ENCODE measurements around the gene LFNG.

LFNG gene

DNA sequence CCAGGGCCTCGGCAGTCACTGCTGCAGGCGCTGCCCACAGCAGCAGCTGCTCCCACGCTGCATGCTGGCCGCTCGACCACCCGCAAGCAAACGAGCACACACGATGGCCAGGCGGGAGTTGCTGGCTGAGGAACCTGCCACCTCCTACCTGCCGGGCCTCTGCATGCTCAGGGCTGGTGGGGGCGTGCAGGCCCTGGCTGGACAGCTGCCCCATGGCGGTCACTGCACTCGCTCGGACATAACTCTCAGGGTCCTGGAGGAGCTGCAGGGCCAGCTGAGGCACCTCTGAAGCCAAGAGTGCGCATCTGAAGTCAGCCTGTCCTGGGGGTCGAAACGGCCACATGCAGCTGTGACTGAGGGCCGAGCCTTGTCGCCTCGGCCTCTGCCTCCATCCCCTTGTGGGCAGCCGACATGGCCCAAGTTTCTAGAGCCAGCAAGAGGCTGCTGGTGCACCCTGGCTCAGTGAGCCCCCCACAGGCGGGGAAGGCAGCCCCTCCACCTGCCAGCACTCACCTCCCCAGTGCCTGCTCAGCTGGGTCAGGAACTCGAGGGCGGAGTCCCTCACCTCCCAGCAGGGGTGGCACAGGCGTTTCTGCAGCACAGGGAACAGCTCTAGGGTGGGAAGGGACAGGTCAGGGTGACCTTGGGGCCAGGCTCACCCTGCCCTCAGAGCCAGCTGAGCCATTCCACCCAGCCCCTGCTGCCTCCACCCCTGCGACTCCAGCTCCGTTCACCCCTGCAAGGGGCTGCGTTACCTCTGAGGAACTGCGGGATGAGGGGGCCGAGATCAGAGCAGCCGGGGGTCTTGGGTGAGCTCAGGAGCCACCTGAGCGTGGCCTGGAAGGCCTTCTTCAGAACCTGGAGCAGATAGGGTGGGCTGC is 19.7 kb downstream of the LFNG start:
- H3K4me3 ChIP-seq (ENCODE audit: low read depth, low read length): no peak overlapping the region
- no peak for DNase-seq (ENCODE audit: low read depth)

DNA sequence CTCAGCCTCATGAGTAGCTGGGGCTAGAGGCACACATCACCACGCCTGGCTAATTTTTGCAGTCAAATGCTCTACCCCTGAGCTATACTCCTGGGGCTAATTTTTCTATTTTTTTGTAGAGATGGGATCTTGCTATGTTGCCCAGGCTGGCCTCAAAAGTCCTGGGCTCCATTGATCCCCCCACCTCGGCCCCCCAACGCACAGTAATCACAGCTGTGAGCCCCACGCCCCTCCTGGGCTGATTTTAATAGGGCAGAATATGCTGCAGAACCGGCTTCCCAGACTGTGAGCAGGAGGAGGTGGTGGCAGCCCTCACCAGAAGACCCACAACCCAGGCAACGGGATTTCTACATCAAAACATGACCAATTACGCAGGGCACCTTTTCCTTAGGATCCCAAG is 20.6 kb downstream of the LFNG start:
- no peak for DNase-seq (ENCODE audit: low read depth)

DNA sequence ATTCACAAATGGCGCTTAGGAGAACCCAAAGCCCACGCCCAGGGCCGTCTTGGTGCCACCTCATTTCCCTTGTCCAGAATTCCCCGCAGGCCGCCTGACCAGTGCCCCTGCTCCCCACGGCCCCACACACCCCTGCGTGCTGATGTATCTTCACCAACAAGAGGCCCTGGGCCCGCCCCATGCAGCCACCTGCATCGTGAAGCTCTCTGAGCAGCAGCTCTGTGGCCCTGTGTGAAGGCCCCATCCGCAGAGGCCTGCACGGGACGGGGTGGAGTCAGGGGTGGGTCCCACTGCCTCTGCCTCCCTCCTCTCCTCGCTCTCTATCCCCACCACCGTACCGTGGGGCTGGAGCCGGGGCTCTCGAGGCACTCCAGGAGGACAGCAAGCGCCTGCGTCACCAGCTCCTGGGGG is 21.1 kb downstream of the LFNG start:
- no peak for DNase-seq (ENCODE audit: low read depth)
- H3K4me3 ChIP-seq (ENCODE audit: low read depth, low read length): no peak overlapping the region

More for the DNA sequence above, 20.6 kb downstream of the LFNG start:
- no peak overlapping the region for H3K4me3 ChIP-seq (ENCODE audit: low read depth, low read length)

DNA sequence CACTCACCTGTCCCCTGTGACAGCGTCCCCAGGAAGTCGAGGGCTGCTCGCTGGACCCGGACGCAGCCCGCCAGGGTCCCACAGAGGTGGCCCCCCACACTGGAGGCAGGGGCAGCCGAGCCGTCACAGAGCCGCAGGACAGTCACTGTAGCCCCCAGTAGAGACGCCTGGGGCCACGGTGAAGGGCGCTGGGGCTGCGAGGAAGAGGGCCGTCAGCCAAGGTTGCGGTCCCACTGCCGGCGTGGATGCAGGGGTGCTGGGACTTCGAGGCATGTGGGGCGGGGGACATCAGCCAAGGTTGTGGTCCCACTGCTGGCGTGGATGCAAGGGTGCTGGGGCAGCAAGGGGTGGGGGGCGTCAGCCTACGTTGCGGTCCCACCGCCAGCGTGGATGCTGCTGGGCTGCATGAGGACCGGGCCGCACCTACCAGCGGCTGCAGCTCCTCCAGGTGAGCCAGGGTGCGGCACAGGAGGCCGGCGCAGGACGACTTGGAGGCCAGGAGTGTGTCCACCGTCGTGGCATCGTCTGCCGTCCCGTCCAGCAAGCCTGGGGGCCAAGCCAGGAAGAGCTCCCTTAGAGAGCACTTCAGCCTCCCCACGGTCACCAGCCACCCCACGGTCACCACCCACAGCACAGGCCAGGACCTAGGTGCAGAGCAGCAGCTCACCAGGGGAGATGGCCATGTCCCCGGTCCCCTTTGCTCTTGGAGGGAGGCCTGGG is 21.9 kb downstream of the LFNG start:
- DNase-seq (ENCODE audit: low read depth): no peak
- no peak overlapping the region for H3K4me3 ChIP-seq (ENCODE audit: low read depth, low read length)

DNA sequence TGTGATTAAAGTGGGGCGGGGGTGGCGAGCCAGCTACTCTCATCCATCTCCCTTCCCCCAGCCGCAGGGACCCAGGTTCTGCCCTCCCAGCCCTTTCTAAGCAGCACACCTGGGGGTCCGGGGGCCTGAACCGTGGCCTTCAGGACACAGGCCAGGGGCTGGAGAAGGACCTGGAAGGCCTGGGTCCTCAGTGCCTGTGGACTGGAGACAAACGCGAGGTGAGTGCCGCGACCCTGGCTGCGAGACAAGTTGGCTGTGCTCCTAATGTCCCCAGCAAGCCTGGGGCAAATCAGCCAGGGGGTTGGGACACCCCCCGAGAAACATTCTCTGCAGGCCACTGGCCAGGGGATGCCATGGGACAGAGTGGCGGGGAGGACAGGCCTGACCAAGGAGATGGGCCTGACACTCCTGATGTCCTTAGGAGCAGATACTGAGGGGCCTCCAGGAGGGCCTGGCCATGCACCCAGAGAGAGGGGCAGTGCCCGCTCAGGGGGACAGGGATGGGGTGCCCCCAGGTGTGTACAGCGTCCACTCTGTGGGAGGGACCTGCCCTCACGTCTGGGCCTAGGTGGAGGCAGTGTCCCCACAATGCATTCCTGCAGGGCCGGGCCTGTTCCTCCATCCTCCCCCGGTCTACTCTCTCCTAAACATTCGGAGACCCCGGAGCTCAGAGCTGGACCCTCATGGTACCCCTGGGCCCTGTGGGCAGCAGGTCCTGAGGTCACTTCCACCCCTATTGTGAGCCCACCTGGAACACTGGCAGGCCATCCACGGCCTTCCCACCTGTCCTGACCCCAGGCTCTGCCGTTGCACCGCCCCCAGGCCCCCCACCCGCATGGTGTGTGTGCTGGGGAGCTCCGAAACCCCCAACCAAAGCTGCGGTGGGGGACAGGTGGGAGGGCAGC is 22.7 kb downstream of the LFNG start:
- DNase-seq (ENCODE audit: low read depth): no peak
- no peak overlapping the region for H3K4me3 ChIP-seq (ENCODE audit: low read depth, low read length)

DNA sequence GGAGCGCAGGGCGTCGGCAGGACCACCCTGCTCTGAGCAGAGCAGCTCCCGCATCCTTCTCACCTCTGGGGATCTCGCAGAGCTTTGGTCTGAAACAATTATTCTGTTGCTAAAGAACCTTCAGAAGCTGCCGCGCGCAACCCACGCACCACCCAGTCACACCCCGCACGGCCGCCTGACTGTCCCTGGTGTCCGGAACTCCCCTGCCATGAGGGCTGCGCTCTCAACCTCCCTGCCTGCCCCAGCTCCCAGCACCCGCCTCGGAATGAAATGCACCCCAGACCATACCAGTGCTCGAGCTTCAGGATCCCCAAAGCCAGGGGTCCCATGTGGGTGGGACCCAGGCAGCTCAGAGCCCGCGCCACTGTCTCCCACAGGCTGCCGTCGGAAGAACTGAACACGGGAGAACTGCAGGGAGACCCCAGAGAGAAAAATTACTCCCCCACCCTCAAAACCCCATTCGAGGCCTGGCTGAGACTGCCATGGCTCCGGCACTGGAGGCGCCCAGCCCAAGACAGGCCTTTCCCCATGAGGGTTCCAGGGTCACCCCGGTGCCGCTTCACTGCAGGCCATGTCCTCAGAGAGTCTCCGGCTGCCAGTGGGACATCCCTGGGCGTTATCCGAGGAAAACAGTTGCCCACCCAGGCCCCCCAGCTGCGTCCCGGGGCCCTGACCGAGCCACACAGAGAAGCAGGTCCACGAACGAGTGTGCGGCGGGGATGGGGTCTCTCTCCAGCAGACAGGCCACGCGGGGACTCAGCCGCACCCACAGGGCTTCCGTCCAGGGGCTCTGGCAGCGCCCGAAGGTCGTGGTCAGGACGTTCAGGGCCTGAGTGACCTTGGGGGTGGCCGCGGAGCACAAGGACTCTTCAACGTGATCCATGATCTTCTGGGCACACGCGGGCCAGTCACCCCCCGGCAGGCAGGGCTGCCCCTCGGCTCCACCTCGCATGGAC is 23.6 kb downstream of the LFNG start:
- no peak overlapping the region for H3K4me3 ChIP-seq (ENCODE audit: low read depth, low read length)
- no peak for DNase-seq (ENCODE audit: low read depth)

DNA sequence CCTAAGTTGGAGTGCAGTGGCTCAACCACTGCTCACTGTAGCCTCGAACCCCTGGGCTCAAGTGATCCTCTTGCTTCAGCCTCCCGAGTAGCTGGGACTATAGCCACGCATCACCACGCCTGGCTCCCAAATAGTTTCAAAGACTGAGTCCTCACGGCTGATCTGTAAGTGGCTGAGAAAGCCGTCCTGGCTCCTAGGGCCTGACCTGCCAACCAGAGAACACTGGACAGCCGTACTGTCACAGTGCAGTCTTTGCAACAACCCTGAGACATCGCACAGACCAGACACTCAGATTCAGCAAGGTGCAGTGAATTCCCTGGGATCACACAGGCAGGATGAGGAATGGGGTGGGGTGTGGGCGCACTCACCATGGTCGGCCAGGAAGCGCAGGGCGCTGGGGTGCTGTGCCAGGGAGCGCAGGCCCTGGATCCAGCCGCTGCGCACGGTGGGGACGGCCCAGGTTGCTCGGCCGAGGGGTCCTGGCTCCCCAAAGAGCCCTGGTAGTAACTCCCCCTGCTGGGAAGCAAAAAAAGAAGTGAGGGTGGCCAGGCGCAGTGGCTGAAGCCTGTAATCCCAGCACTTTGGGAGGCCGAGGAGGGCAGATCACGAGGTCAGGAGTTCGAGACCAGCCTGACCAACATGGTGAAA is 25.1 kb downstream of the LFNG start:
- no peak for DNase-seq (ENCODE audit: low read depth)
- H3K4me3 ChIP-seq (ENCODE audit: low read depth, low read length): no peak overlapping the region

DNA sequence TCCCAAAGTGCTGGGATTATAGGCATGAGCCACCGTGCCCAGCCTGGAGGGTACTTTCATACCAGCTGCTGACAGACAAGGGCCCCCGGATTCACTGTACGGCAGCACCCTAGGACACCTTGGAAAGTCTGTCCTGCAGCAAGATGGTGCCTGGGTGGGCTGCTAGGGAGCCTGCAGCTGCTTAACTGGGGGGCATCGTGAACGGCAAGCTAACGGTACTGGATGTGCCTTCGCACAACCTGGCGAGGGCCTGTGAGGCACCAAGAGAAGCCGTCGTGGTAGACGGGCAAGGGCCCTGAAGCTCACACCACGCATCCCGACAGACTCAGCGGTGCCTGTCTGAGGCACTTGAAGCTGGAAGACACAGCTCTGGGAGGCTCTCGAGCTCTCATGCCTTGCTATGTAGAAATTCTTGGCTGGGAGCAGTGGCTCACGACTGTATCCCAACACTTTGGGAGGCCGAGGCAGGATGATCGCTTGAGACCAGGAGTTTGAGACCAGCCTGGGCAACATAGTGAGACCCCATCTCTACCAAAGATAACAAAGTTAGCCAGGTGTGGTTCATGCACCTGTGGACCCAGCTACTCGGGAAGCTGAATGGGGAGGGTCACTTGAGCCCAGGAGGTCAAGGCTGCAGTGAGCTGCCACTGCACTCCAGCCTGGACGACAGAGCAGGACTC is 26.3 kb downstream of the LFNG start:
- DNase-seq (ENCODE audit: low read depth): no peak
- no peak overlapping the region for H3K4me3 ChIP-seq (ENCODE audit: low read depth, low read length)

DNA sequence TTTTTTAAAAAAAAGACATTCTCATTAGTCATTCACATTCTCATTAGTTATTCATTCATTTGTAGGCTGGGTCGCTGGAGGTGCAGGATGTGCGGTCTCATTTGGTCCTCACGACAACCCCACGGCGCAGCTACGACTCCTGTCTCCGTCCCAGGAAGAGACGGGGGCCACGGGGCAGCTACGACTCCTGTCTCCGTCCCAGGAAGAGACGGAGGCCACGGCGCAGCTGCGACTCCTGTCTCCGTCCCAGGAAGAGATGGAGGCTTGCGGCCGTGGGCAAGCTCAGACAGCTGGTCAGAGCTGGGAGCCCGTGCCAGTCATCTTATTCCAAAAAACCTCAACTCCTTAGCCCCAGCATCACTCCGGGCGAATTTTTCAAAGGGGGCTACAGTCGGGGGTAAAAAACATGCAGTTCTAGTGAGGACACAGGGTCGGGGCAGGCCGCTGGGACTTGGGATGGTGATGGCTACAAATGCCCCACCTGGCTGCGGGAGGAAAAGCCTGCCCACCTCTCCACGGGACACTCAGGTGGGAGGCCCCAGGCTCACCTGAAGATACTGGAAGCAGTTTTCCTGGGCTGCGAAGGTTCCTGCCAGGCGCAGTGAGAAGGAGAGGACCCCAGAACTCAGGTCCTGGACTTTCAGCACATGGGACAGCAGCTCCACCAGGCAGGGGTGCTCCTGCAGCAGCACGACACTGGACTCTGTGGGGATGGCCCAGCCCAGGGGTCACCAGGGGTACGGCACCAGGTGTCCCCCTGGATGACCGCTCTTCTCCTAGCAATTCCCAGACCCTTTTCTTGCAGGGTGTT is 27.4 kb downstream of the LFNG start:
- DNase-seq (ENCODE audit: low read depth): no peak
- H3K4me3 ChIP-seq (ENCODE audit: low read depth, low read length): no peak overlapping the region

DNA sequence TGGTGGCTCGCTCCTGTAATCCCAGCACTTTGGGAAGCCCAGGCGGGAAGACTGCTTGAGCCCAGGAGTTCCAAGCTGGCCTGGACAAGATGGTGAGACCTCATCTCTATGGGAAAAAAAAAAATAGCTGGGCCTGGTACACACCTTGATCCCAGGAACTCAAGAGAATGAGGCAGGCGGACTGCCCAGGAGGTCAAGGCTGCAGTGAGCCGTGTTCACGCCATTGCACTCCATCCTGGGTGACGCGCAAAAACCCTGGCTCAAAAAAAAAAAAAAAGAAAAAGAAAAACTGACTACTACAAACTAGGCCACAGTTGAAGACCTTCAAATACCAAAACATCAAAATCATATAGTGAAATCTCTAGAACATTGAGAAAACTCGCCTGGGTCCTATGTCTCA is 31.8 kb downstream of the LFNG start:
- no peak for DNase-seq (ENCODE audit: low read depth)

DNA sequence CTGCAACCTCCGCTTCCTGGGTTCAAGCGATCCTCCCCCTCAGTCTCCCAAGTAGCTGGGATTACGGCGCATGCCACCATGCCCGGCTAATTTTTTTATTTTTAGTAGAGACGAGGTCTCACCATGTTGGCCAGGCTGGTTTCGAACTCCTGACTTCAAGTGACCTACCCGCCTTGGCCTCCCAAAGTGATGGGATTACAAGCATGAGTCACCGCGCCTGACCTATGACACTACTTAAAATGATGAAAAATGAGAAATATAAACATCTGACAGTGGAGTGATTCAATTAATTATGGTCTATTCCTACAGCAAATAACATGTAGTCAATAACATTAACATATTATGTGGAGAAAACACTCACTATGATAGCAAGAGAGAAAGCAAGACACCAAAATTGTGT is 33.5 kb downstream of the LFNG start:
- H3K4me3 ChIP-seq (ENCODE audit: low read depth, low read length): no peak overlapping the region
- no peak for DNase-seq (ENCODE audit: low read depth)

More for the DNA sequence above, 31.8 kb downstream of the LFNG start:
- no peak overlapping the region for H3K4me3 ChIP-seq (ENCODE audit: low read depth, low read length)

DNA sequence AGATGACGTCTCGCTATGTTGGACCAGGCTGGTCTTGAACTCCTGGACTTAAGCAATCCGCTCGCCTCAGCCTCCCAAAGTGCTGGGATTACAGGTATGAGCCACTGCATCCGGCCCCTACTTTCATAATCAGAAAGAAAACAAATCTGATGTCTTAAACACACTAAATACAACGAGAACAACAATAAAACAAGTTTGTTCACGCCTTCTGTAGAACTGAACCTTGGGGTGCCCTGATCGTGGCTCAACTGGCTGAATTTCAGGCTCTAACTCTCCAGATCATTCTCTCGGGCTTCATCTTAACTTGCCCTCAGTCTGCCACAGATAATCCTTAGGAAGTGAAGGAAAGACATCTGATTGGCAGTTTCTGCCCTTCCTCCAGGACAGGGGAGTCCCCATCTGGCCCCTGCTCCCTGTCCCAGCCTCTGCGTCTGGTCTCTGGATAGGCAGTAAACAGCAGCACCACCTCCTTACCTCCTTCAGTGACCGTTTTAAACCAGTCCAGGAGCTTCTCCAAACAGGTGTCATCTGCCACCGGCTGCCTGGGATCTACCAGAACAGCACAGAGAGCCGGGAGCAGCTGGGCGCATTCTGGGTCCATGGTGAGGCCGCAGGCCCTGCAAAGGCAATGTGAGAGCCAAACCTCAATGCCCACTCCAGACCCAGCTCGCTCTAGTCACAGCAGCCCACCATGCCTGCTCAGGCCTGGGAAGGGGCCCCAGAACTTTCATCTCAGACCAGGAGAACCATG is 34.4 kb downstream of the LFNG start:
- DNase-seq (ENCODE audit: low read depth): no peak
- H3K4me3 ChIP-seq (ENCODE audit: low read depth, low read length): peak overlapping the region; percentile 74

DNA sequence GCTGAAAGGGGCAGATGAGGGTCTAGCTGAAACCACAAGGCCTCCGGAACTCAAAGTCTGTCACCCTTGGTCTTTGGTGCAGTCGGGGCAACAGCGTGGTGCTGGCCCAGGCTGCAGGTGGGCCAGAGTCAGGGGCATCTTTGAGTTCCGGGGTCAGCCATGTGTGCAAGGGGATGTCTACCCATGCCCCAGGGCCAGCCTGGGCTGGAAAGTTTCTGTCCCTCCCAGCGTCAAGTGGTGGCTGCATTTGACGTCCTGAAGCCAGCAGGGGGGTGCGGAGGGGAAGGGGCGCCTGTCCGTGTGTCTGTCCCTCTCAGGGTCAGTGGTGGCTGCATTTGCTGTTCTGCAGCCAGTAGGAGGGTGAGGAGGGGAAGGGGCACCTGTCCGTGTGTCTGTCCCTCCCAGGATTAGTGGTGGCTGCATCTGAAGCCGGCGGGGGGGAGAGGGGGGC is 35.1 kb downstream of the LFNG start:
- peak overlapping the region; percentile 74 for H3K4me3 ChIP-seq (ENCODE audit: low read depth, low read length)
- no peak for DNase-seq (ENCODE audit: low read depth)

DNA sequence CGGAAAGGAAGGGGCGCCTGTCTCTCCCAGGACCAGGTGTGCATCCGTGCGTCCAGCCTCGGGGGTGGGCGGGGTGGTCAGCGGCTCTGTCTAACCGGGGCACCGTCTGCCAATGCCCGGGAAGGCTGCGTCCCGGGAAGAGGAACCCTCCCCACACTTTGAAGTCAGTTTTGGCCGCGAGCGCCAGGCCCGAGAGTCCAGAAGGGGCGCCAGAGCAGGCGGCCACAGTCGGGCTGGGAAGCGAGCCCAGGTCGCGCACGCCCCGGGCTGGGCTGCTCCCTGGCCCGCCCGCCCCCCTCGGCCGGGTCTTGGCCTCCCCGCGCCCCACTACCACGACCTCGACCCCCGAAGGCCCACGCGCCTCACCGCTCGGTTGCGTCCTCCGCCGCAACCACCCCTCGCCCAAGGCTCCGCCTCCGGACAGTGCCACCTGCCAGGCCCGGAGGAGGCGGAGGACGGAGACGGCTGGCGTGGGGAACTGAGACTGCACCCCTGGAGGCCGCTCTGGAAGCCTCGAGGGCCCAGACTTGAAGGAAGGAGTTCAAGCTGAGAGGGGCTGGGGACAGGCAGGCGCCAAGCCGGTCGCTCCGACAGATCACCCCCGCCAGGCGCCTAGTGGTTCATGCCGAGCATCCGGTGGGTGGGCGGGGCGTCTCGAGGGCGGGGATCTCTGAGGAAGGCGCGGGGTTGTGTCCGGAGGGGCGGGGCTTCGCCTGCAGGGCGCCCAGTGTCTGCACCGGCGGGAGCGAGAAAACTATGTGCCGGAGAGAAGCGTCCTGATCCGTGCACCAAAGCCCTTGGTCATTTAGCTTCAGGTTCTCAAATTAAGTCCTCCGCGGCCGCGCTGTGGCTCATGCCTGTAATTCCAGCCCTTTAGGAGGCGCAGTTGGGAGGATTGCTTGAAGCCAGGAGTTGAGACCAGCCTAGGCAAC is 35.8 kb downstream of the LFNG start, which contains the start of gene BRAT1:
TSS of gene BRAT1 (minus strand) at position 404 of the 932 bp plus-strand sequence. CDS start 1,093 bp downstream, outside the sequence.
- DNase-seq (ENCODE audit: low read depth): peak; percentile 71
- peak within 1 kb of the TSS; percentile 74 for H3K4me3 ChIP-seq (ENCODE audit: low read depth, low read length)

Data from skeletal muscle cell (primary cell).